H1 (cell line): ENCODE measurements around the gene OR6T1. TPM values are rescaled to one million over a fixed set of nuclear protein-coding genes. Genes with fewer than 3 reads are reported as not detected.

Source experiments
- CTCF ChIA-PET: fragments of 300-600 bp; sonication (Branson Sonifier 250); formaldehyde crosslinking; loops from one replicate; lab custom pipeline; 2021; ENCODE audit not compliant: partially characterized antibody; lab: Charles Lee
- POLR2A ChIA-PET: fragments of 300-600 bp; sonication (Branson Sonifier 250); formaldehyde crosslinking; loops from one replicate; lab custom pipeline; 2021; ENCODE audit warnings: inconsistent platforms; ENCODE audit not compliant: partially characterized antibody; lab: Charles Lee
- DNase-seq, 2 experiments: peaks; one replicate each; pipeline versions ENCODE4 v3.0.0 to v3.0.0-alpha.2; 2010 to 2022; ENCODE audit warnings: low spot score in 2 of 2, low read depth in 1 of 2, mixed read lengths in 1 of 2
- FAIRE-seq: peaks from 2 replicates; lab custom pipeline; 2011; peaks lifted over from hg19 to GRCh38; lab: Jason Lieb, UNC
- H2AFZ ChIP-seq: 2 replicates; pipeline ENCODE4 v1.8.1; 2012; ENCODE audit warnings: low read length, inconsistent platforms
- H2AK5ac ChIP-seq: 2 replicates; pipeline ENCODE4 v1.6.1; 2013; ENCODE audit warnings: low read depth, low read length
- H2BK120ac ChIP-seq: replicated peaks from 2 replicates; pipeline ENCODE3; 2013; ENCODE audit warnings: low read depth, low read length, inconsistent platforms
- H2BK12ac ChIP-seq: 2 replicates; pipeline ENCODE4 v1.6.1; 2013; ENCODE audit warnings: low read depth, low read length
- H2BK15ac ChIP-seq: 2 replicates; pipeline ENCODE4 v1.6.1; 2013; ENCODE audit warnings: low read length
- H2BK20ac ChIP-seq: 2 replicates; pipeline ENCODE4 v1.6.1; 2013; ENCODE audit warnings: low read length
- H2BK5ac ChIP-seq: 2 replicates; pipeline ENCODE4 v1.6.1; 2013; ENCODE audit warnings: low read depth, low read length
- H3K14ac ChIP-seq: 2 replicates; pipeline ENCODE4 v1.6.1; 2013; ENCODE audit warnings: inconsistent platforms; ENCODE audit not compliant: insufficient read length
- H3K18ac ChIP-seq: 2 replicates; pipeline ENCODE4 v1.6.1; 2013; ENCODE audit warnings: low read length; ENCODE audit errors: extremely low read depth
- H3K23ac ChIP-seq: 2 replicates; pipeline ENCODE4 v1.6.1; 2013; ENCODE audit warnings: inconsistent platforms; ENCODE audit not compliant: insufficient read length
- H3K23me2 ChIP-seq: 2 replicates; pipeline ENCODE4 v1.6.1; 2013; ENCODE audit warnings: low read depth, low read length
- H3K27ac ChIP-seq: 2 replicates; pipeline ENCODE4 v1.6.1; 2011; ENCODE audit warnings: low read depth, low read length, inconsistent platforms
- H3K27me3 ChIP-seq, 4 experiments: replicated peaks in 1 of 4; 1 replicate in 1 of 4; 2 replicates in 3 of 4; pipeline versions ENCODE4 v1.6.1 to v1.8.1; 2011 to 2013; ENCODE audit warnings: low read length in 3 of 4, mild to moderate bottlenecking in 3 of 4, inconsistent platforms in 2 of 4, mixed read lengths in 2 of 4, moderate library complexity in 1 of 4; ENCODE audit not compliant: control insufficient read depth in 3 of 4, insufficient read depth in 3 of 4; ENCODE audit errors: extremely low read depth in 1 of 4
- H3K36me3 ChIP-seq, 4 experiments: 2 replicates each; pipeline versions ENCODE4 v1.6.1 to v1.8.1; 2011 to 2013; ENCODE audit warnings: mild to moderate bottlenecking in 4 of 4, low read length in 3 of 4, moderate library complexity in 2 of 4, control low read depth in 1 of 4, inconsistent platforms in 1 of 4; ENCODE audit not compliant: insufficient read depth in 4 of 4, control insufficient read depth in 2 of 4
- H3K4ac ChIP-seq: replicated peaks from 2 replicates; pipeline ENCODE3; 2013; ENCODE audit warnings: low read length, low read depth, mixed read lengths, inconsistent platforms; ENCODE audit not compliant: insufficient read length
- H3K4me1 ChIP-seq, 4 experiments: replicated peaks in 1 of 4; 1 replicate in 1 of 4; 2 replicates in 3 of 4; pipeline versions ENCODE4 v1.6.1 to v1.8.1; 2011 to 2013; ENCODE audit warnings: low read length in 3 of 4, inconsistent platforms in 2 of 4, mixed read lengths in 1 of 4; ENCODE audit not compliant: insufficient read depth in 4 of 4, control insufficient read depth in 3 of 4
- H3K4me2 ChIP-seq, 2 experiments: 2 replicates each; pipeline versions ENCODE4 v1.6.1 to v1.8.1; 2011 to 2013; ENCODE audit warnings: low read depth in 2 of 2, low read length in 2 of 2, control low read depth in 1 of 2, inconsistent platforms in 1 of 2, mild to moderate bottlenecking in 1 of 2; ENCODE audit not compliant: insufficient read depth in 1 of 2
- H3K4me3 ChIP-seq, 4 experiments: fragments of 200-600, 300-600 bp in 1 of 4; sonication (generic), shearing (Covaris generic), sonication (Bioruptor Twin) in 1 of 4; 2 replicates each; pipeline versions ENCODE4 v1.5.1 to v1.8.1; 2011 to 2016; ENCODE audit warnings: low read length in 4 of 4, low read depth in 3 of 4, control low read depth in 2 of 4, inconsistent platforms in 2 of 4, mild to moderate bottlenecking in 2 of 4, mixed read lengths in 1 of 4, moderate library complexity in 1 of 4; ENCODE audit not compliant: insufficient read depth in 2 of 4; ENCODE audit errors: extremely low read depth in 1 of 4
- H3K56ac ChIP-seq: replicated peaks from 2 replicates; pipeline ENCODE3; 2013; ENCODE audit warnings: low read depth, mild to moderate bottlenecking, mixed read lengths, low read length, inconsistent platforms; ENCODE audit not compliant: insufficient read length
- H3K79me1 ChIP-seq: 2 replicates; pipeline ENCODE4 v1.6.1; 2013; ENCODE audit warnings: low read depth, low read length, control low read depth
- H3K79me2 ChIP-seq, 2 experiments: 2 replicates each; pipeline versions ENCODE4 v1.6.1 to v1.8.1; 2012 to 2013; ENCODE audit warnings: low read length in 2 of 2, mild to moderate bottlenecking in 2 of 2, inconsistent platforms in 1 of 2; ENCODE audit not compliant: insufficient read depth in 2 of 2, control insufficient read depth in 1 of 2
- H3K9ac ChIP-seq, 4 experiments: replicated peaks in 1 of 4; 1 replicate in 1 of 4; 2 replicates in 3 of 4; pipeline versions ENCODE4 v1.6.1 to v1.8.1; 2011 to 2013; ENCODE audit warnings: low read depth in 3 of 4, low read length in 3 of 4, control low read depth in 2 of 4, mild to moderate bottlenecking in 2 of 4, moderate library complexity in 2 of 4, inconsistent platforms in 1 of 4; ENCODE audit errors: extremely low read depth in 1 of 4
- H3K9me3 ChIP-seq, 2 experiments: 2 replicates each; pipeline versions ENCODE4 v1.6.1 to v1.8.1; 2012 to 2013; ENCODE audit warnings: mild to moderate bottlenecking in 2 of 2, moderate library complexity in 2 of 2, control low read depth in 1 of 2, inconsistent platforms in 1 of 2, low read depth in 1 of 2, low read length in 1 of 2, mixed read lengths in 1 of 2; ENCODE audit not compliant: insufficient read depth in 2 of 2
- H4K20me1 ChIP-seq, 2 experiments: replicated peaks in 1 of 2; 2 replicates each; pipeline versions ENCODE3 to v1.8.1; 2011 to 2013; ENCODE audit warnings: inconsistent platforms in 2 of 2, low read length in 2 of 2, mild to moderate bottlenecking in 1 of 2; ENCODE audit not compliant: insufficient read depth in 2 of 2, control insufficient read depth in 1 of 2
- H4K5ac ChIP-seq: 2 replicates; pipeline ENCODE4 v1.6.1; 2013; ENCODE audit warnings: low read length, low read depth, mixed read lengths, inconsistent platforms; ENCODE audit not compliant: insufficient read length
- H4K8ac ChIP-seq: 2 replicates; pipeline ENCODE4 v1.8.0; 2013; ENCODE audit warnings: mild to moderate bottlenecking, moderate library complexity, low read length, inconsistent platforms; ENCODE audit not compliant: insufficient read depth; ENCODE audit errors: extremely low read depth
- H4K91ac ChIP-seq: replicated peaks from 2 replicates; pipeline ENCODE3; 2013; ENCODE audit warnings: low read length, mixed read lengths, inconsistent platforms; ENCODE audit not compliant: insufficient read length
- RAD21 ChIP-seq, 2 experiments: IDR thresholded peaks in 1 of 2; conservative IDR thresholded peaks in 1 of 2; 2 replicates each; pipeline ENCODE4 v1.6.1; 2011; ENCODE audit warnings: low read depth in 2 of 2, low read length in 2 of 2, improper control_type of control experiment in 1 of 2, inconsistent platforms in 1 of 2, mild to moderate bottlenecking in 1 of 2, moderate library complexity in 1 of 2
- SIN3A ChIP-seq, 2 experiments: IDR thresholded peaks in 1 of 2; conservative IDR thresholded peaks in 1 of 2; 2 replicates each; pipeline ENCODE4 v1.6.1; 2011 to 2012; ENCODE audit warnings: low read length in 2 of 2, improper control_type of control experiment in 1 of 2, low read depth in 1 of 2, mild to moderate bottlenecking in 1 of 2
- ZNF274 ChIP-seq: IDR thresholded peaks from 2 replicates; pipeline ENCODE4 v1.7.0; 2012; ENCODE audit warnings: low read length, borderline replicate concordance; ENCODE audit errors: extremely low read depth
- WGBS, 2 experiments: shearing (Covaris generic) in 1 of 2; methylation state at CpG; one replicate each; pipeline versions ENCODE4 v1.1.6 to v1.1.7; 2013 to 2015; ENCODE audit warnings: low lambda C conversion rate in 2 of 2, mixed read lengths in 2 of 2, inconsistent platforms in 1 of 2, low coverage in 1 of 2, missing lambda C conversion rate in 1 of 2; ENCODE audit not compliant: insufficient replicate concordance in 2 of 2, insufficient coverage in 1 of 2, insufficient read length in 1 of 2; ENCODE audit errors: extremely low coverage in 1 of 2, missing lambda C conversion rate in 1 of 2; 5-methylcytosine and 5-hydroxymethylcytosine counted together
- polyA plus RNA-seq, 7 experiments: library from polyadenylated mRNA; depleted of rRNA in 3 of 7; stranded (reverse) in 5 of 7; unstranded in 2 of 7; fragments of >200 nt in 5 of 7; fragments of 200-250 nt in 2 of 7; gene quantifications; 1 replicate in 5 of 7; 2 replicates in 1 of 7; 4 replicates in 1 of 7; pipeline versions ENCODE4 v1.2.1 to v1.2.3, GENCODE V29; 2011 to 2013; ENCODE audit warnings: missing spikeins in 2 of 7, mixed read lengths in 2 of 7
- total RNA-seq: library from RNA; stranded (reverse); fragmentation: NEBNext Ultra II Directional; extraction: Animal tissue kit (Norgen Biotek cat#: 25700); gene quantifications from 2 replicates; pipeline ENCODE4 v1.2.1, GENCODE V29; 2021

The OR6T1 gene
- total and polyA plus RNA-seq, 2 of the 8 experiments (the other 6 are each of a cell fraction or from before 2014, with no cell fraction given) = not detected

DNA sequence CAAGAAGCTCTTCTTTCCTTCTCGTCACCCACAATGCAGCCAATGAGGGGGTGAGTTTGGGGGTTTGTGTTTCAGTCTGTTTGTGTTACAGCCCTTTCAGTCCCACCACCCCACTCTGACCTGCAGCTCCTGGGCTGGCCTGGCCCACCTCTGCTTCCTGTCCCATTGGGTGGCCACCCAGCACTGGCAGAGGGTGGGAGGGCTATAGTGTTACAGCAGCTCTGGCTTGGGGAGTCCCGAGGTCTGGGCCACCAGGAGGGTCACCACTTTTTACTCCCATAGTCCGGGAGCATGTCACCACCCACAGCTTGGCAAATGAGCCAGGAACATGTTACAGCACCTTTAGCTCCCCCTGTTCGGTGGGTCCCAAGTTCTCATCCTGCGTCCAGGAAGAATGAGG lies 35.7 kb upstream of the OR6T1 start:
- TF ChIP-seq RAD21 (IDR thresholded peaks at IDR 0.05 in 1 of 2, conservative IDR thresholded peaks at IDR 0.05 in 1 of 2; ENCODE audit: low read depth in 2 of 2, low read length in 2 of 2) (no peak), ZNF274 (no peak), SIN3A (conservative IDR thresholded peaks at IDR 0.05 in 1 of 2, IDR thresholded peaks at IDR 0.05 in 1 of 2; ENCODE audit: low read depth in 1 of 2, low read length in 2 of 2) (no peak)
- Histone ChIP-seq H2BK12ac (no peak overlapping the region), H3K36me3 (no peaks in the 10 kb centered on the region), H3K4me1 (0 out of 7 replicates have a peak, but pooled peaks cover 0 to 2% (median 0%) of the 10 kb centered on the region in 4 experiments), H3K79me1 (no peaks in the 10 kb centered on the region), H3K56ac (no peak overlapping the region), H3K4me2 (no peak overlapping the region), H4K20me1 (no peaks in the 10 kb centered on the region), H2BK15ac (no peak overlapping the region), H2BK20ac (no peak overlapping the region; the same call in 1 of the 2 replicates), H4K91ac (no peak overlapping the region), H3K4ac (no peak overlapping the region), H2AK5ac (no peak overlapping the region), H2AFZ (no peak overlapping the region), H3K4me3 (no peak overlapping the region), H4K5ac (no peak overlapping the region), H3K23ac (no peak overlapping the region), H3K27me3 (no peaks in the 10 kb centered on the region), H3K18ac (no peak overlapping the region), H3K23me2 (no peaks in the 10 kb centered on the region), H4K8ac (no peak overlapping the region), H3K9me3 (no peaks in the 10 kb centered on the region), H3K27ac (no peak overlapping the region), H3K14ac (no peak overlapping the region), H3K9ac (no peak overlapping the region), H3K79me2 (no peaks in the 10 kb centered on the region), H2BK120ac (no peak overlapping the region), H2BK5ac (no peak overlapping the region)
- CTCF ChIA-PET = interaction anchor here (1.1 kb wide), 1 partner anchor 272 kb away, joined by 3 read pairs; no protein-coding TSS in a partner anchor
- POLR2A ChIA-PET = interaction anchor here (0.6 kb wide), 1 partner anchor 194 kb away, joined by 3 read pairs; no protein-coding TSS in a partner anchor
- no peak for FAIRE-seq
- no peak for DNase-seq
- WGBS, 2 experiments = 92% methylated on average over 5 of the region's 5 CpGs; no CpG with 5 or more reads in 1 of the 2 experiments
